ENCODE data around the gene TNIP1. TPM values are rescaled to one million over a fixed set of nuclear protein-coding genes. Genes with fewer than 3 reads are reported as not detected.

The TNIP1 gene
- total RNA-seq, 4 donors from 2014 or later, result 191 to 352 (median 266) TPM

DNA sequence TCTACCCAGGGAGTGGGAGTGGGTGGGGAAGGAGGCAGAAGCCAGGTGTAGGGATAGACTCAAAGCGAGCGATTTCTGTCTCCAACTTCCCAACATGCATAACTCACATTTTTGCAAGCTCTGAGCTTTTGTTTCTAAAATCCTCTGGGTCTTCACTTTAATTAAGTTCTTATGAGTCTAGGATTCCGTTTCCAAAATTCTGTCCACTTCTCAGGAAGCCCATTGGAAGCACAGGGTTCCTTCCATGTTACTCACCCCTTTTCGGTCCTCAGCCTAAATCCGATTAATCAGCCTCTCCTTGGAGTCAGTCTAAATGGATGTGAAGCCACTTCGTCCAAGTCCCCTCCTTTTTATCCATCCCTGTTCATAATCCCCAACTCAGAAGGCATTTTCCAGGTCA is 59.1 kb downstream of the TNIP1 start:
- Histone ChIP-seq H3K27ac (peak overlapping the region; percentile 64 to 78 (median 75)), H3K36me3 (peaks cover 0 to 17% (median 0%) of the 10 kb centered on the region in 3 donors), H3K4me1 (peaks cover 0 to 45% (median 4%) of the 10 kb centered on the region in 4 donors), H3K27me3 (no peaks in the 10 kb centered on the region), H3K4me3 (peak overlapping the region; percentile 48 to 75 (median 58)), H3K9me3 (no peaks in the 10 kb centered on the region)
- no peak for TF ChIP-seq POLR2A (IDR thresholded peaks at IDR 0.05)
- TF ChIP-seq, protein P1, sequence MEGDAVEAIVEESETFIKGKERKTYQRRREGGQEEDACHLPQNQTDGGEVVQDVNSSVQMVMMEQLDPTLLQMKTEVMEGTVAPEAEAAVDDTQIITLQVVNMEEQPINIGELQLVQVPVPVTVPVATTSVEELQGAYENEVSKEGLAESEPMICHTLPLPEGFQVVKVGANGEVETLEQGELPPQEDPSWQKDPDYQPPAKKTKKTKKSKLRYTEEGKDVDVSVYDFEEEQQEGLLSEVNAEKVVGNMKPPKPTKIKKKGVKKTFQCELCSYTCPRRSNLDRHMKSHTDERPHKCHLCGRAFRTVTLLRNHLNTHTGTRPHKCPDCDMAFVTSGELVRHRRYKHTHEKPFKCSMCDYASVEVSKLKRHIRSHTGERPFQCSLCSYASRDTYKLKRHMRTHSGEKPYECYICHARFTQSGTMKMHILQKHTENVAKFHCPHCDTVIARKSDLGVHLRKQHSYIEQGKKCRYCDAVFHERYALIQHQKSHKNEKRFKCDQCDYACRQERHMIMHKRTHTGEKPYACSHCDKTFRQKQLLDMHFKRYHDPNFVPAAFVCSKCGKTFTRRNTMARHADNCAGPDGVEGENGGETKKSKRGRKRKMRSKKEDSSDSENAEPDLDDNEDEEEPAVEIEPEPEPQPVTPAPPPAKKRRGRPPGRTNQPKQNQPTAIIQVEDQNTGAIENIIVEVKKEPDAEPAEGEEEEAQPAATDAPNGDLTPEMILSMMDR (IDR thresholded peaks at IDR 0.05), result no peak
- DNase-seq, result no peak

DNA sequence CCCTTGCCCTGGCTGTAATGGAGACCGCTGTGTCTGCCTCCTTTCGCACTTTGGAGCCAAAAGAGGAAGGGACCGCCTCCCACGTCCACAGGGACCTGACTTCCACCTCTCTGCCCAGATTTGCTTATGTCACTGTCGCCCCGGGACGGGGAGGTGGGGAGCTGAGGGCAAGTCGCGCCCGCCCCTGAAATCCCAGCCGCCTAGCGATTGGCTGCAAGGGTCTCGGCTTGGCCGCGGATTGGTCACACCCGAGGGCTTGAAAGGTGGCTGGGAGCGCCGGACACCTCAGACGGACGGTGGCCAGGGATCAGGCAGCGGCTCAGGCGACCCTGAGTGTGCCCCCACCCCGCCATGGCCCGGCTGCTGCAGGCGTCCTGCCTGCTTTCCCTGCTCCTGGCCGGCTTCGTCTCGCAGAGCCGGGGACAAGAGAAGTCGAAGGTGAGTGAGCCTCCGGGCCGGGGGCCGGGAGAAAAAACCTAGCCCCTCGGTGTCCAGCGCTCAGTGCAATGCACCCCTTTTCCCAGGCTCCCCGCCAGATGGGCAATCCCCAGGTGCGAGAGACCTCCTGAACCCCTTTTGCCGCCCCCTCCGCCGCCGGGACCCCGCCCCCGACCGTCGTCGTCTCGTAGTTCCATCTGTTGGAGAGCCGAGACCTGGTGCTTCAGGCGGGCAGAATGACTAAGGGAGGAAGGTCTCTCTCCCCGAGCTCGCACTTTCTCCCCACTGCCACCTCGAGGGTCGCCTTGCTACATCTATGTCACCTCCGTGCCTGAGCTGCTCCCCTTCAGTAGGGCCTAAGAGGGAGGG is 60.3 kb downstream of the TNIP1 start, which contains the start of gene GPX3:
TSS of gene GPX3 (plus strand) at position 288 of the 807 bp plus-strand sequence. CDS start at position 352, 64 bp downstream.
- DNase-seq, result peak; percentile 76 to 93 (median 85)
- Histone ChIP-seq H3K36me3 (peaks cover 0 to 9% (median 0%) of the 10 kb centered on the region in 3 donors), H3K27me3 (no peaks in the 10 kb centered on the region), H3K4me1 (peaks cover 0 to 33% (median 2%) of the 10 kb centered on the region in 4 donors), H3K9me3 (no peaks in the 10 kb centered on the region), H3K27ac (peak within 1 kb of the TSS; percentile 64 to 78 (median 75)), H3K4me3 (peak within 1 kb of the TSS; percentile 48 to 75 (median 58))
- peak; percentile 57 to 59 for TF ChIP-seq POLR2A (IDR thresholded peaks at IDR 0.05)
- TF ChIP-seq, protein P1 (IDR thresholded peaks at IDR 0.05), result no peak

DNA sequence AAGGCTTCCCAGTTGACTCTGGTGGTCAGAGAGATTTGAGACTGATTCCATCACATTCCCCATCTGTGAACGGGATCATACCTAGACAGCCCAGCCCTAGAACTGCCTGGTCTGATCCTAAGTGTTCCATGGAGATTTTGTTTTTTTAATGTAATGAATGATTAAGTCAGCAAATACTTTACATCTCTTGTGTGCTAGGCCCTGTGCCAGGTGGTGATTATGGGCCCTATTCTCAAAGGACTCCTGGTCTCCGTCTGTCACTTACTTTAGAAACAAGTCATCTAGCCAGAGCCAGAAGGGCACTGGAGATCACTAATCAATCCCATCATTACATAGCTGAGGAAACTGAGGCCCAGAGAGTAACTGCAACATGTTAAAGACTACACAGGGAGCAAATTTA is 61.5 kb downstream of the TNIP1 start:
- TF ChIP-seq POLR2A (IDR thresholded peaks at IDR 0.05), result no peak
- TF ChIP-seq, protein P1 (IDR thresholded peaks at IDR 0.05), result no peak
- H3K9me3 ChIP-seq, result no peaks in the 10 kb centered on the region
- H3K4me3 ChIP-seq, result no peak overlapping the region
- H3K27ac ChIP-seq, result no peak overlapping the region
- H3K27me3 ChIP-seq, result no peaks in the 10 kb centered on the region
- peaks cover 0 to 9% (median 0%) of the 10 kb centered on the region in 3 donors for H3K36me3 ChIP-seq
- H3K4me1 ChIP-seq, result peaks cover 0 to 23% (median 2%) of the 10 kb centered on the region in 4 donors
- DNase-seq, result no peak

DNA sequence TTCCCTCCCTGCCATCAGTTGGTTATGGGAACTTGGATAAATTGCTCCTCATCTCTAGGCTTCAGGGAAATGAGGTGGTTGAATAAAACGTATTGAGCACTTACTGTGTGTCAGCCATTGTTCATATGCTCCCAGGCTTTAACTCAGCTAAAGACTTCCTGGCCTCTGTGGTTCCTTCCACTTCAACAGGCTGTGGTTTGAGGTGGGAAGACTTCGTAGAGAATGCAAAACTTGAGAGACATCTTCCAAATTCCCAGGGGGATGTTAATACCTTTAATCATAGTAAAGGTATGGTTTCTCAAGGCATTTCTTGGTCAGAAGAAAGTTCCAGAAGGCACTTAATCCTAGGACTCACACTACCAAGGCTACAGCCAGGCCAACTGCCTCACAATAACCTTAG is 62.0 kb downstream of the TNIP1 start:
- H3K4me3 ChIP-seq, result no peak overlapping the region
- H3K4me1 ChIP-seq, result peaks cover 0 to 19% (median 2%) of the 10 kb centered on the region in 4 donors
- no peak for TF ChIP-seq POLR2A (IDR thresholded peaks at IDR 0.05)
- TF ChIP-seq, protein P1 (IDR thresholded peaks at IDR 0.05), result no peak
- H3K27me3 ChIP-seq, result no peaks in the 10 kb centered on the region
- no peak overlapping the region for H3K27ac ChIP-seq
- no peaks in the 10 kb centered on the region for H3K9me3 ChIP-seq
- no peak for DNase-seq
- H3K36me3 ChIP-seq, result peaks cover 0 to 9% (median 0%) of the 10 kb centered on the region in 3 donors

DNA sequence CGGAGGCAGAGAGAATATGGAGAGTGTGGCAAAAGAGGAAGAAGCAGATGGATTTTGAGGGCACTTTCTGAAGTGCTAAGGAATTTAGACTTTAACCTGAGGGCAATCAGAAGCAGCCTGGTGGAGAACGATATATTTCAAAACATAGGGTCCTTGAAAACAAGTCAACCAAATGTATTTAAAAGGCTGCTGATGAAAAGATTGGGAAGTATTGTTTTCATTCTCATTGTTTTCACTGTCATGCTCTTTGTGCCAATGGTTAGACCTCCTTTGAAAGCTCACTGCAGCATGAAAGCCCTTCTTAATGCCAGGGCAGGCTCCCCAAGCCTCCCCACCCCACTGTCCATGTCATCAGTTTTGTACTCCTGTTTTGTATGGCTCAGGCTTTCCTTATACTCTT is 62.9 kb downstream of the TNIP1 start:
- peaks cover 0 to 3% (median 0%) of the 10 kb centered on the region in 3 donors for H3K36me3 ChIP-seq

More for the DNA sequence above, 62.9 kb downstream of the TNIP1 start:
- no peaks in the 10 kb centered on the region for H3K27me3 ChIP-seq
- no peak overlapping the region for H3K27ac ChIP-seq
- no peak for DNase-seq
- H3K4me1 ChIP-seq, result peaks cover 0 to 10% (median 2%) of the 10 kb centered on the region in 4 donors
- TF ChIP-seq, protein P1 (IDR thresholded peaks at IDR 0.05), result no peak
- no peak for TF ChIP-seq POLR2A (IDR thresholded peaks at IDR 0.05)
- no peaks in the 10 kb centered on the region for H3K9me3 ChIP-seq
- no peak overlapping the region for H3K4me3 ChIP-seq
